HEK293 (cell line): Measurements from ENCODE around the gene PCDH9.

Source experiments
- CTCF ChIA-PET: fragments of 350-600 bp; formaldehyde crosslinking; extraction: SDS; loops from one replicate; lab custom pipeline; 2021; ENCODE audit warnings: antibody characterized with exemption; lab: Yijun Ruan, JAX
- POLR2A ChIA-PET: fragments of 300-600 bp; formaldehyde crosslinking; extraction: SDS; loops from one replicate; lab custom pipeline; 2020; ENCODE audit warnings: antibody characterized with exemption, inconsistent platforms; lab: Yijun Ruan, JAX
- H3K27ac ChIP-seq: fragments of 200-500 bp; sonication (Bioruptor generic); 2 replicates; pipeline ENCODE4 v1.5.1; 2014; ENCODE audit warnings: low read depth, low read length, control low read depth, inconsistent platforms; ENCODE audit errors: extremely low read depth
- H3K36me3 ChIP-seq, 2 experiments: fragments of 200-500 bp in 1 of 2; sonication (Bioruptor generic) in 1 of 2; 1 replicate in 1 of 2; 2 replicates in 1 of 2; pipeline ENCODE4 v1.5.1; 2014 to 2017; ENCODE audit warnings: inconsistent platforms in 2 of 2, low read length in 2 of 2; ENCODE audit not compliant: control insufficient read depth in 2 of 2, insufficient read depth in 1 of 2
- H3K4me1 ChIP-seq: fragments of 200-500 bp; sonication (Bioruptor generic); 2 replicates; pipeline ENCODE4 v1.5.1; 2014; ENCODE audit warnings: mild to moderate bottlenecking, low read length, inconsistent platforms; ENCODE audit not compliant: control insufficient read depth, insufficient read depth
- H3K4me3 ChIP-seq: 2 replicates; pipeline ENCODE4 v1.5.1; 2011; ENCODE audit warnings: low read depth, mild to moderate bottlenecking, control low read depth, low read length, moderate library complexity
- H3K9me3 ChIP-seq: fragments of 200-500 bp; sonication (Bioruptor generic); 2 replicates; pipeline ENCODE4 v1.5.1; 2014; ENCODE audit warnings: low read depth, low read length, inconsistent platforms; ENCODE audit not compliant: control insufficient read depth, insufficient read depth
- GLI2 ChIP-seq: fragments of 450-650 bp; formaldehyde crosslinking; IDR thresholded peaks from 2 replicates; pipeline ENCODE4; 2017; ENCODE audit warnings: missing biosample characterization, missing genetic modification characterization, low read depth, borderline replicate concordance
- OSR2 ChIP-seq: fragments of 450-650 bp; formaldehyde crosslinking; IDR thresholded peaks from 2 replicates; pipeline ENCODE4 v1.5.1; 2016; ENCODE audit warnings: missing biosample characterization, missing genetic modification characterization
- ZBTB49 ChIP-seq: fragments of 450-650 bp; formaldehyde crosslinking; IDR thresholded peaks from 2 replicates; pipeline ENCODE4 v1.5.1; 2016; ENCODE audit warnings: missing biosample characterization, missing genetic modification characterization, low read depth
- ZBTB6 ChIP-seq: fragments of 450-650 bp; formaldehyde crosslinking; IDR thresholded peaks from 2 replicates; pipeline ENCODE4 v1.5.1; 2017; ENCODE audit warnings: missing biosample characterization, missing genetic modification characterization
- ZNF10 ChIP-seq: fragments of 450-650 bp; formaldehyde crosslinking; IDR thresholded peaks from 2 replicates; pipeline ENCODE4 v1.5.1; 2017; ENCODE audit warnings: missing biosample characterization, missing genetic modification characterization
- ZNF121 ChIP-seq: fragments of 450-650 bp; formaldehyde crosslinking; IDR thresholded peaks from 2 replicates; pipeline ENCODE4 v1.5.1; 2016; ENCODE audit warnings: missing biosample characterization, missing genetic modification characterization
- ZNF140 ChIP-seq: fragments of 450-650 bp; formaldehyde crosslinking; IDR thresholded peaks from 2 replicates; pipeline ENCODE4 v1.5.1; 2016; ENCODE audit warnings: missing biosample characterization, missing genetic modification characterization
- ZNF560 ChIP-seq: fragments of 450-650 bp; formaldehyde crosslinking; IDR thresholded peaks from 2 replicates; pipeline ENCODE4 v1.5.1; 2017; ENCODE audit warnings: missing biosample characterization, missing genetic modification characterization, borderline replicate concordance
- TF ChIP-seq, protein P1 (sequence below): fragments of 450-650 bp; formaldehyde crosslinking; IDR thresholded peaks from 2 replicates; pipeline ENCODE4 v1.5.1; 2017; ENCODE audit warnings: missing biosample characterization, mild to moderate bottlenecking, missing genetic modification characterization, moderate library complexity
- TF ChIP-seq, protein P2 (sequence below): fragments of 450-650 bp; IDR thresholded peaks from 2 replicates; pipeline ENCODE4 v1.5.1; 2018; ENCODE audit warnings: missing biosample characterization, mild to moderate bottlenecking, missing genetic modification characterization
- TF ChIP-seq, protein P3 (sequence below): fragments of 450-650 bp; formaldehyde crosslinking; IDR thresholded peaks from 2 replicates; pipeline ENCODE4 v1.5.1; 2016; ENCODE audit warnings: missing biosample characterization, missing genetic modification characterization
- TF ChIP-seq, protein P4 (sequence below): fragments of 450-650 bp; formaldehyde crosslinking; IDR thresholded peaks from 2 replicates; pipeline ENCODE4 v1.5.1; 2016; ENCODE audit warnings: missing biosample characterization, missing genetic modification characterization
- TF ChIP-seq, protein P5 (sequence below): fragments of 450-650 bp; formaldehyde crosslinking; IDR thresholded peaks from 2 replicates; pipeline ENCODE4 v1.5.1; 2017; ENCODE audit warnings: missing biosample characterization, missing genetic modification characterization

Gene PCDH9

GRCh38 chr13:67101730-67102467, 128.2 kb downstream of the PCDH9 start:
- no peaks in the 10 kb centered on the region for H3K4me1 ChIP-seq
- H3K27ac ChIP-seq = no peak overlapping the region
- TF ChIP-seq ZBTB6 (tag by site-specific recombination) = no peak
- POLR2A ChIA-PET = no interaction called here
- H3K9me3 ChIP-seq = no peaks in the 10 kb centered on the region
- H3K4me3 ChIP-seq = no peak overlapping the region
- no peaks in the 10 kb centered on the region for H3K36me3 ChIP-seq
- CTCF ChIA-PET = no interaction called here

GRCh38 chr13:67100730-67101129, 129.4 kb downstream of the PCDH9 start:
- CTCF ChIA-PET = no interaction called here
- TF ChIP-seq GLI2 (no peak), OSR2 (tag by site-specific recombination) (no peak), ZNF10 (tag by site-specific recombination) (no peak), ZBTB49 (tag by site-specific recombination) (no peak), ZNF140 (tag by site-specific recombination) (no peak), ZNF560 (tag by site-specific recombination) (no peak), ZNF121 (tag by site-specific recombination) (no peak)
- TF ChIP-seq, protein P1, sequence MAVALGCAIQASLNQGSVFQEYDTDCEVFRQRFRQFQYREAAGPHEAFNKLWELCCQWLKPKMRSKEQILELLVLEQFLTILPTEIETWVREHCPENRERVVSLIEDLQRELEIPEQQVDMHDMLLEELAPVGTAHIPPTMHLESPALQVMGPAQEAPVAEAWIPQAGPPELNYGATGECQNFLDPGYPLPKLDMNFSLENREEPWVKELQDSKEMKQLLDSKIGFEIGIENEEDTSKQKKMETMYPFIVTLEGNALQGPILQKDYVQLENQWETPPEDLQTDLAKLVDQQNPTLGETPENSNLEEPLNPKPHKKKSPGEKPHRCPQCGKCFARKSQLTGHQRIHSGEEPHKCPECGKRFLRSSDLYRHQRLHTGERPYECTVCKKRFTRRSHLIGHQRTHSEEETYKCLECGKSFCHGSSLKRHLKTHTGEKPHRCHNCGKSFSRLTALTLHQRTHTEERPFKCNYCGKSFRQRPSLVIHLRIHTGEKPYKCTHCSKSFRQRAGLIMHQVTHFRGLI (tag by site-specific recombination) = no peak
- TF ChIP-seq, protein P2, sequence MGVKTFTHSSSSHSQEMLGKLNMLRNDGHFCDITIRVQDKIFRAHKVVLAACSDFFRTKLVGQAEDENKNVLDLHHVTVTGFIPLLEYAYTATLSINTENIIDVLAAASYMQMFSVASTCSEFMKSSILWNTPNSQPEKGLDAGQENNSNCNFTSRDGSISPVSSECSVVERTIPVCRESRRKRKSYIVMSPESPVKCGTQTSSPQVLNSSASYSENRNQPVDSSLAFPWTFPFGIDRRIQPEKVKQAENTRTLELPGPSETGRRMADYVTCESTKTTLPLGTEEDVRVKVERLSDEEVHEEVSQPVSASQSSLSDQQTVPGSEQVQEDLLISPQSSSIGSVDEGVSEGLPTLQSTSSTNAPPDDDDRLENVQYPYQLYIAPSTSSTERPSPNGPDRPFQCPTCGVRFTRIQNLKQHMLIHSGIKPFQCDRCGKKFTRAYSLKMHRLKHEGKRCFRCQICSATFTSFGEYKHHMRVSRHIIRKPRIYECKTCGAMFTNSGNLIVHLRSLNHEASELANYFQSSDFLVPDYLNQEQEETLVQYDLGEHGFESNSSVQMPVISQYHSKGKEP (tag by site-specific recombination) = no peak
- TF ChIP-seq, protein P3, sequence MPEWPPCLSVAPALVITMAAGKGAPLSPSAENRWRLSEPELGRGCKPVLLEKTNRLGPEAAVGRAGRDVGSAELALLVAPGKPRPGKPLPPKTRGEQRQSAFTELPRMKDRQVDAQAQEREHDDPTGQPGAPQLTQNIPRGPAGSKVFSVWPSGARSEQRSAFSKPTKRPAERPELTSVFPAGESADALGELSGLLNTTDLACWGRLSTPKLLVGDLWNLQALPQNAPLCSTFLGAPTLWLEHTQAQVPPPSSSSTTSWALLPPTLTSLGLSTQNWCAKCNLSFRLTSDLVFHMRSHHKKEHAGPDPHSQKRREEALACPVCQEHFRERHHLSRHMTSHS (tag by site-specific recombination) = no peak
- TF ChIP-seq, protein P4, sequence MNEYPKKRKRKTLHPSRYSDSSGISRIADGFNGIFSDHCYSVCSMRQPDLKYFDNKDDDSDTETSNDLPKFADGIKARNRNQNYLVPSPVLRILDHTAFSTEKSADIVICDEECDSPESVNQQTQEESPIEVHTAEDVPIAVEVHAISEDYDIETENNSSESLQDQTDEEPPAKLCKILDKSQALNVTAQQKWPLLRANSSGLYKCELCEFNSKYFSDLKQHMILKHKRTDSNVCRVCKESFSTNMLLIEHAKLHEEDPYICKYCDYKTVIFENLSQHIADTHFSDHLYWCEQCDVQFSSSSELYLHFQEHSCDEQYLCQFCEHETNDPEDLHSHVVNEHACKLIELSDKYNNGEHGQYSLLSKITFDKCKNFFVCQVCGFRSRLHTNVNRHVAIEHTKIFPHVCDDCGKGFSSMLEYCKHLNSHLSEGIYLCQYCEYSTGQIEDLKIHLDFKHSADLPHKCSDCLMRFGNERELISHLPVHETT = no peak
- TF ChIP-seq, protein P5, sequence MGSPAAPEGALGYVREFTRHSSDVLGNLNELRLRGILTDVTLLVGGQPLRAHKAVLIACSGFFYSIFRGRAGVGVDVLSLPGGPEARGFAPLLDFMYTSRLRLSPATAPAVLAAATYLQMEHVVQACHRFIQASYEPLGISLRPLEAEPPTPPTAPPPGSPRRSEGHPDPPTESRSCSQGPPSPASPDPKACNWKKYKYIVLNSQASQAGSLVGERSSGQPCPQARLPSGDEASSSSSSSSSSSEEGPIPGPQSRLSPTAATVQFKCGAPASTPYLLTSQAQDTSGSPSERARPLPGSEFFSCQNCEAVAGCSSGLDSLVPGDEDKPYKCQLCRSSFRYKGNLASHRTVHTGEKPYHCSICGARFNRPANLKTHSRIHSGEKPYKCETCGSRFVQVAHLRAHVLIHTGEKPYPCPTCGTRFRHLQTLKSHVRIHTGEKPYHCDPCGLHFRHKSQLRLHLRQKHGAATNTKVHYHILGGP = no peak
- no peak overlapping the region for H3K27ac ChIP-seq

More at GRCh38 chr13:67100730-67101129, 129.4 kb downstream of the PCDH9 start:
- Histone ChIP-seq H3K4me1 (no peaks in the 10 kb centered on the region), H3K4me3 (no peak overlapping the region), H3K9me3 (no peaks in the 10 kb centered on the region), H3K36me3 (no peaks in the 10 kb centered on the region)
- POLR2A ChIA-PET = no interaction called here
